Kidney epithelial cell (primary cell): Measurements from ENCODE around the gene DMKN. TPM values are rescaled to one million over a fixed set of nuclear protein-coding genes. Genes with fewer than 3 reads are reported as not detected.

Experiments
- DNase-seq: peaks from one replicate; pipeline ENCODE4 v3.0.0-alpha.2; 2010; ENCODE audit warnings: low read depth
- H3K27me3 ChIP-seq: 2 replicates; pipeline ENCODE4 v1.6.0; 2011; ENCODE audit warnings: low read length; ENCODE audit not compliant: control insufficient read depth, insufficient read depth
- H3K36me3 ChIP-seq: 2 replicates; pipeline ENCODE4 v1.5.1; 2011; ENCODE audit warnings: low read length; ENCODE audit not compliant: control insufficient read depth, insufficient read depth
- H3K4me3 ChIP-seq: 2 replicates; pipeline ENCODE4 v1.5.1; 2011; ENCODE audit warnings: low read depth, mild to moderate bottlenecking, control low read depth, low read length
- total RNA-seq: library from RNA; depleted of rRNA; stranded (reverse); fragments of >200 nt; gene quantifications from 2 replicates; pipeline ENCODE4 v1.2.3, GENCODE V29; 2015
- TF ChIP-seq, protein P1 (sequence below): IDR thresholded peaks from 2 replicates; pipeline ENCODE4 v1.5.1; 2011; ENCODE audit warnings: mild to moderate bottlenecking, moderate library complexity, low read length, control low read depth, inconsistent platforms; ENCODE audit not compliant: insufficient read depth, poor library complexity, severe bottlenecking

DMKN gene
- total RNA-seq, 1 donor from 2014 or later = 266 TPM

DNA sequence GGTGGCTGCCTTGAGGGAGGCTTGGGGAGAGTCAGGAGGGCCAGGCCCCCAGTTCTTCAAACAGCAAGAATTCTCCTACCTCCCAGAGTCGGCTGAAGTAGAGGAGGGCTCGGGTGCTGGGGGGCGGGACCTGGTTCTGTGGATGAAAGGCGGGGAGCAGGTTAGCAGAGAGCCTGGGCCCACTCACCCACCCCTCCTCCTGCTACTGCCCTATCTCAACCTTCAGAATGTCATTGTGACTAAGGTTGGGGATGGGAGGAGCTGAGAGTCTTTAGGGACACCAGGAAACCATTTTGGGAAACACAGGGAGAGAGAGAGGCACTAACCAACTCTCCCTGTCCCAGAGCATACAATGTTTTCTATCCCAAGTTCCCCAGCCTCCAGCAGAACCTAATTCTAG lies 10.7 kb downstream of the DMKN start:
- Histone ChIP-seq H3K36me3 (no peaks in the 10 kb centered on the region), H3K4me3 (no peak overlapping the region), H3K27me3 (no peaks in the 10 kb centered on the region)
- no peak for DNase-seq
- TF ChIP-seq, protein P1, sequence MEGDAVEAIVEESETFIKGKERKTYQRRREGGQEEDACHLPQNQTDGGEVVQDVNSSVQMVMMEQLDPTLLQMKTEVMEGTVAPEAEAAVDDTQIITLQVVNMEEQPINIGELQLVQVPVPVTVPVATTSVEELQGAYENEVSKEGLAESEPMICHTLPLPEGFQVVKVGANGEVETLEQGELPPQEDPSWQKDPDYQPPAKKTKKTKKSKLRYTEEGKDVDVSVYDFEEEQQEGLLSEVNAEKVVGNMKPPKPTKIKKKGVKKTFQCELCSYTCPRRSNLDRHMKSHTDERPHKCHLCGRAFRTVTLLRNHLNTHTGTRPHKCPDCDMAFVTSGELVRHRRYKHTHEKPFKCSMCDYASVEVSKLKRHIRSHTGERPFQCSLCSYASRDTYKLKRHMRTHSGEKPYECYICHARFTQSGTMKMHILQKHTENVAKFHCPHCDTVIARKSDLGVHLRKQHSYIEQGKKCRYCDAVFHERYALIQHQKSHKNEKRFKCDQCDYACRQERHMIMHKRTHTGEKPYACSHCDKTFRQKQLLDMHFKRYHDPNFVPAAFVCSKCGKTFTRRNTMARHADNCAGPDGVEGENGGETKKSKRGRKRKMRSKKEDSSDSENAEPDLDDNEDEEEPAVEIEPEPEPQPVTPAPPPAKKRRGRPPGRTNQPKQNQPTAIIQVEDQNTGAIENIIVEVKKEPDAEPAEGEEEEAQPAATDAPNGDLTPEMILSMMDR = no peak

DNA sequence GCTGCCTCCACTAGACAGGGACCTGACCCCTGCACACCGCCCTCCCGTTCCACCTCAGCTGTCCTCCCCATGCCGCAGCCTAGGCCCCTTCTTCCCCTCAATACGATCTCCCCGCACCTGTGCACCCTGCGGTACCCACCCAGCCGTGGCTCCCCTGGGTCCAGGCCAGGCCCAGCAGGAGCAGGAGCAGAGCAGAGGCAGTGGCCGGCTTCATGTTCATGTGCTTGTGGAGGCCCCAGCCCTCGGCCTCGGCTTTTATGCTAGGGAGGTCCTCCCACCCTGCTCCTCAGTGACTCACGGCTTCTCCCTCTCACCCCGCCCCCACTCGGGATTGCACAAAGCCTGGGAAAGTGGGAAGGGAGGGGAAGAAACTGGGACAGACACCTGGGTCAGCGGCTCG lies 11.8 kb downstream of the DMKN start:
- no peak for DNase-seq
- TF ChIP-seq, protein P1 = no peak

DNA sequence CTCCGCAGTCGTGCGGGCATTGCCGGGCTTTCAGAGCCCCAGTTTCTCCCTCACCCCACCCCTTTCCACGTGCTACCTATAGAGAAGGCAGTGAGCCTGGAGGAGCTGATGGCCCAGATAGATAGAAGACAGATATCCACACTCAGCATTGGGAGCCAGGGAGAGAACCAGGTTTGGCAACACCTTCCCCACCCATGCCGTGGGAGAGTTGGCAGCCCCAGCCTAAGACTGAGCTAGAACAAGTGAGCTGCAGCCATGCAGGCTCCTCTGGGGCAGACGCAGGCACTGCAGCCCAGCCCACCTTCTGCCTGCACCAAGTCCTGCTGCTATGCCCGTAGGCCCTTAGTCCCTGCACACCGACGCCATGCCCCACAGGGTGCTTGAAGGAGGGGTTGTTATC lies 12.8 kb downstream of the DMKN start:
- Histone ChIP-seq H3K36me3 (no peaks in the 10 kb centered on the region), H3K4me3 (no peak overlapping the region), H3K27me3 (no peaks in the 10 kb centered on the region)
- TF ChIP-seq, protein P1 = no peak
- DNase-seq = no peak

More for the DNA sequence above, 11.8 kb downstream of the DMKN start:
- no peaks in the 10 kb centered on the region for H3K36me3 ChIP-seq
- no peaks in the 10 kb centered on the region for H3K27me3 ChIP-seq
- no peak overlapping the region for H3K4me3 ChIP-seq

DNA sequence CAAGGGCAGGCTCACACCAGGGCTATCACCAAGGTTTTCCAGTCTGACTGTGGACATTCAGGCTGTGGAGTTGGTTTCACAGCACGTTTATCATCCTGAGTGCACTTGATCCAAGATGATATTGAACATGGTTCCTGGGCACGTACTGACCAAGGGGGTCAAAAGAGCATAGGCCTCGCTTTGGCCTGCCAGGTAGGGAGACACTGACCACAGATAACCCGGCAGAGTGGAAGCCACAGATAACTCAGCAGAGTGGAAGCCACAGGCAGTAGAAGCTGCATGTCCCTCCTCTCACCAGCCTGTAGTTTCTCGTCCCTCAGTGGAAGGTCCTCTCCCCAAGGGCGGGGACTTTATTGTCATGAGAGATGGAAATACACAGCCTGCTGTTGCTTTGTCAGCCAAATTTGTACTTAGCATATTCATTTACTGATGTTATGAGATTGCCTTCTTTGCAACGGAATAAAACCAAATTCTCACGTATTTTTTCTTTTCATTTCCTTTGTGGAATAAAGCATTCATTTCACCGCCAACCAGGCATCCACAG lies 14.4 kb downstream of the DMKN start:
- no peak for DNase-seq
- TF ChIP-seq, protein P1 = no peak
- no peaks in the 10 kb centered on the region for H3K36me3 ChIP-seq
- H3K4me3 ChIP-seq = no peak overlapping the region
- H3K27me3 ChIP-seq = no peaks in the 10 kb centered on the region

DNA sequence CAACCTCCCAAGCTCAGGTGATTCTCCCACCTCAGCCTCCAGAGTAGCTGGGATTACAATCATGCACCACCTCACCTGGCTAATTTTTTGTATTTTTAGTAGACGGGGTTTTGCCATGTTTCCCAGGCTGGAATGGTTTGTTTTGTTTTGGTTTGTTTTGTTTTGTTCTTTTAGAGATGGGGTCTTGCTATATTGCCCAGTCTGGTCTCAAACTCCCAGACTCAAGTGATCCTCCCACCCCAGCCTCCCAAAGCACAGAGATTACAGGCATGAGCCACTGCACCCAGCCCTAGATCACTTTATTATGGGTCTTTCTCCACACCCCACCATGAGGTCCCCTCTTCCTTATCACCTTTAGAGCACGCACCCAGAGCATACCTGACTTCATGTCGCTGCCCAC lies 15.2 kb downstream of the DMKN start:
- Histone ChIP-seq H3K4me3 (no peak overlapping the region), H3K27me3 (no peaks in the 10 kb centered on the region), H3K36me3 (no peaks in the 10 kb centered on the region)
- DNase-seq = no peak
- TF ChIP-seq, protein P1 = no peak

DNA sequence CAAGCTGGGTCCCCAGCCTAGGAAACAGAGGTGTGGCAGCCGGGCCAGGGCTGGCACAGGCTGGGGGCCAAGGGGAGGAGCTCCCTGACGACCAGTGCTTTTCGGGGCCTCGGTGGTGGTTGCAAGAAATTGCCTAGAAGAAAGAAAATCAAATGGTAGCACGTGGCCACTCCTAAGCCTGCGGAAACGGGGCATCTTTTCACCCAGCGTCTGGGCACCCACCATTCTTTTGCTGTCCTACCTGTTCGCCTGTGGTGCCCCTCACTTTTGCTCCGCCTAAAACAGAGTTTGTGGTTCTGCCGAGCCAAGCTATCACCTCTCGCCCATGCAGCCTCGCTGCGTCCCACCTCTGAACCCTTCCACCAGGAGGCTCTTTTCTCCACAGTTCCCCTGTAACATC lies 16.0 kb downstream of the DMKN start:
- TF ChIP-seq, protein P1 = no peak
- H3K27me3 ChIP-seq = peaks cover 1% of the 10 kb centered on the region
- no peaks in the 10 kb centered on the region for H3K36me3 ChIP-seq
- no peak overlapping the region for H3K4me3 ChIP-seq
- no peak for DNase-seq
